Bone marrow (tissue), 2 donors: ENCODE results near the gene INTS15.
"Not testable (repeated sequence)": the region's sequence is repeated elsewhere in the genome, so short reads cannot be mapped to it uniquely, and the experiment has no call there.

Source experiments
- DNase-seq, 2 donors: peaks; one replicate each; lab custom pipeline; 2025; lab: John Stamatoyannopoulos, UW

INTS15 gene

DNA sequence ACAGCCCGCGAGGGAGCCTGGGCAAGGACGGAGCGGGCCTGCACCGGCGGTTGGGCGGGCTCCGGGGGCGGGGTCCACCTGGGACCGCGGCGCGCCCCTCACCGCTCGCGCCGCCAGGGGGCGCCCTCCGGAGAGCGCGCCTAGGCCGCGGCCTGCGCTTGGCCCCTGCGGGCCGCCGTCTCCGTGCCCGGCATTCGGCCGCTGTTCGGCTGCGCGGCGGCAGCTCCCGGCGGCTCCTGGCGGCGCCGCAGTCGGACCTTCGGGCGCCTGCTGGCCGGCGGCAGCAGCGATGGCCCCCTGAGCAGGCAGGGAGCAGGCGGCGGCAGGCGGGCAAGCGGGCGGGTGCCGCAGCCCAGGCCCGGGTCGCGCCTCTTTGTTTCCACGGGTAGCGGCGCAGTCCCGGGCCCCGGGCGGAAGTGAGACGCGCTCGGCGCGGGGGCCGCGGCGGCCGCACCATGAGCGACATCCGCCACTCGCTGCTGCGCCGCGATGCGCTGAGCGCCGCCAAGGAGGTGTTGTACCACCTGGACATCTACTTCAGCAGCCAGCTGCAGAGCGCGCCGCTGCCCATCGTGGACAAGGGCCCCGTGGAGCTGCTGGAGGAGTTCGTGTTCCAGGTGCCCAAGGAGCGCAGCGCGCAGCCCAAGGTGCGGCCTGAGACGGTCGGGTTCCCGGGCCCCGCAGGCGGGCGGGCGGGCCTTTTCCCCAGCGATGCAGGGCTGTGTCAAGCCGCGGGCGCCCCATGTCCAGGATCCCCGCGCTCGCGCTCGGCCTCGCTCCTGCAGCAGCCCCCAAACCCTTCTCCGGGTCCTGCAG, at the start of gene INTS15:
INTS15 (plus strand) TSS at position 193 of the 816 bp plus-strand sequence; CDS start at position 456, 263 bp downstream.
- peak; percentile 32 to 86 for DNase-seq

DNA sequence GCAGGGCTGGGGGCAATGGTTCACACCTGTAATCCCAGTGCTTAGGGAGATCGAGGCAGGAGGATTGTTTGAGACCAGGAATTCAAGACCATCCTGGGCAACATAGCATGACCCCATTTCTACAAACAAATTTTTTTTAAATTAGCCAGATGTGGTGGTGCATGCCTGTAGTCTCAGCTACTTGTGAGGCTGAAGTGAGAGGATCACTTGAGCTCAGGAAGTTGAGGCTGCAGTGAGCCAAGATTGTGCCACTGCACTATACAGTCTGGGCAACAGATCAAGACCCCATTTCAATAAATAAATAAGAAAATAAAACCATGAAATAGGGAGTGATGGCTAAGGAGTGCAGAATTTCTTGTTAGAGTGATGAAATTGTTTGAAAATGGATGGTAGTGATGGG, 47.5 kb upstream of the INTS15 start:
- DNase-seq: no peak

DNA sequence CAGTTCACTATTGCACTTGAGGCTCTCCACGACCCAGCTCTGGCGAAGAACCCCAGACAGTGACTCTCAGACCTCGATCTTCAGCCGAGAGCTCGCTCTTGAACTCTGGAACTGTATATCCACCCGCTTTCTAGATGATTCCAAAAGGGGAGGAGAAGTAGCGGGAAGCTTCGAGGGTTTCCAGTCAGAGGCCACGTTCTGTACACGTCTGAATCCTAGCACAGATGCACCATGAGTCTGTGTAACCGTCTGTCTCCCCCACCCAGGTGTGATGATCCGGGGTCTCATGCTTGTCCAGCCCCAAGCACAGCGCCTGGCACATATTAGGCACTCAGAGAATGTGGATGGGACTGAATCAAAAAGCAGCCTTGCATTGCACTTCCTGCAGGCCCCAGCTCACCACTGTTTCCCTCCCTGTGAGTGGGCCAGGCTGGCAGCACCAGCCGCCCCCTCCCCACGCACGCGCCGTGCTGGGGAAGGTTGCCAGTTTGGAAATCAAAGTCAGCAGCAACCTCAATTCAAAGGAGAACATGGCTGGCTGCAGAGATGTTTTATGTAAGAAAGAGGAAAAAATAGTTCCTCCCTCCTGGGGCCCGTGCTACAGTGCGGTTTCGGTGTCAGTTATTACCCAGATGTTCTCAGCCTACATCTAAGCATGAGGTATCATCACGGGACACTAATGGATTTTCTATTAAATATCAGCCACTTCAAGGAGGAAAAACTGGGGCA, 44.3 kb upstream of the INTS15 start:
- DNase-seq: no peak

DNA sequence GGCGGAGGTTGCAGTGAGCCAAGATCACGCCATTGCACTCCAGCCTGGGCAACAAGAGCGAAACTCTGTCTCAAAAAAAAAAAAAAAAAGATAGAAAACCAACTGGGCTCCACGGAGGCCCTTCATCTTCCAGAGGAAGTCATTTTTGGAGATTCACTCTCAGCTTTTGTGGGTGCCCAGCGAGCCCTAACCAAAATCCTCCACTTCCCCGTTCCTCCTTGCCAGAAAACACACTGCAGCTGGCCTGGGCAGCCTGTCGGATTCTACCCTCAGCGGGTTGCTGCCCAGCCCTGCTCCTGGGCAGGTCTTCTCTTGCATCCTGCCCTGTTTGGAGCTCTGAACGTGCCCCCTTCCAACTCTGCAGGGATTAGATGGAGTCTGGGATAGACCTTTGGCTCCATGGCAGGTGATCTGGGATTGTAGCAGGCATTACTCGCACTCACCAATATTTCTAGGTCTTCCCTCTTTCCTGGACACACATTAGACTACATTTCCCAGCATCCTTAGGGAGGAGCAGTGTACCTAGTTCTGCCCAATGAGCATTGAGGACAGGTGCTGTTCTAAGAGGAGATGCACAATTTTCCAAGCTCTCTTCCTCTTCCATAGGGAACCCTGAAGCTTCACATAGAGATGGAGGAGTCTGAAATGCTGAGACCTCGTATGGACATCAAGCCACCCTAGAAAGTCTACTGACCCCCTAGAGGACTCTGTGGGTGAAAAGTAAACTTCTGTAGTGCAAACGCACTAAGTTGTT, 43.1 kb upstream of the INTS15 start:
- no peak for DNase-seq

DNA sequence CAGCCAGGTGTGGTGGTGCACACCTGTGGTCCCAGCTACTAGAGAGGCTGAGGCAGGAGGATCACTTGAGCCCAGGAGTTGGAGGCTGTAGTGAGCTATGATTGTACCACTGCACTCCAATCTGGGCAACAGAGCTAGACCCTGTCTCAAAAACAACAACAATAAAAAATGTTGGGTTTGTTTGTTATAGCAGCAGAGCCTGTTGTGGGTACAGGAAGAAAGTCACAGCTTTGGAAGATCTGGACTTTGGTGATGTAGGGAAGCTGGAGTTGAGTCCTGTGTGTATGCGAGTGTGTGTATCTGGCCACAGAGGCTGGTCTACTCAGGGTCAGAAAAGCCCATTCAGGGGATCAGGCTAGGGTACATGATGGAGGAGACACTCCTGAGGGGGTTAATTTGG, 42.4 kb upstream of the INTS15 start:
- DNase-seq: no peak

DNA sequence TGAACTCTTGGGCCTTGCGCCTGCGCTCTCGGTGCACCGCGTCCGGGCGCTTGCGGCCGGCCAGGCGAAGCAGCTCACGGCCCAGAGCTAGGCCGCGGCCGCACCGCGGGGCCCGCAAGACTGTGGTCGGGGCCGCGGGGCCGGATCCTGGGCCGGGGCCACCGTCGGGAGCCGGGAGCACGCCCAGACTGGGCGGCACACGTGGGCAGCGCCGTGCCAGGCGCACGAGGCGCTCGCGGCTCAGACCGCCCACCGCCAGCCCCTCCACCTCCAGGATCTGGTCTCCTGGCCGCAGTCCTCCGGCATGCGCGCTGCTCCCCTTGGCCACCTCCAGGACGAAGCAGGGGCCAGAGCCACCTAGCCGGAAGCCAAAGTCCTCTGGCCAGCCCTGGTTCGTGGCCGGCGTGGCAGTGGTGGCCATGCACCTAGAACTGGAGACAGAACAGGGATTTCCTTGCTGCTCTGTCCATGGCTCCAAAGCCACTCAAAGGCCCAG, 38.8 kb upstream of the INTS15 start, which contains the start of gene GRID2IP:
GRID2IP (minus strand) TSS at position 446 of the 496 bp plus-strand sequence; CDS start at position 421, 25 bp downstream.
- DNase-seq: no peak

DNA sequence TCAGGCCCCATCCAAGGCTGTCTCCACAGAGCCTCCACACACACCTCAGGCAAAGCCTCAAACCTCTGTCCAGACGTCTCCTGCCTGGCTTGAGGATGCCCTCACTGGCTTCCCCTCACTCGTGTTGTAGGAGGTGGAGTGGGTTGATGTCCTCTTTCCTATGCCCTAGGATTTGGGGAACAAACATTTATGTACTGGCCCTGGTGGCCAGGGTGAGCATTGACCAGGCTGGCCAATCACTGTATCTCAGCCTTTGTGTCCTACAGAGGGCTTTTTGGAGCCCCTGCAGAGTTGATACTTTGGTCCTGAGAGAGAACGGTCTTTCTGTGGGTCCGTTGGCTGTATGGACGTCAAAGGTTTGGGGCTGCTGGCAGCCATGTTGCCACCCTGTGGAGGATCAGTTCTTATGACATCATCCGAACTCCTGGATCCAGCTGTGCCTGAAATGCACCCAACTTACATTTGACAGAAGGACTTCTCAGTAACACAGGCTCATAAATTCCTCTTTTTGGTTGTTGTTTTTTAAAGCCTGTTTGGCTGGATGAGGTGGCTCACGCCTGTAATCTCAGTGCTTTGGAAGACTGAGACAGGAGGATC, 36.3 kb upstream of the INTS15 start:
- DNase-seq: no peak

DNA sequence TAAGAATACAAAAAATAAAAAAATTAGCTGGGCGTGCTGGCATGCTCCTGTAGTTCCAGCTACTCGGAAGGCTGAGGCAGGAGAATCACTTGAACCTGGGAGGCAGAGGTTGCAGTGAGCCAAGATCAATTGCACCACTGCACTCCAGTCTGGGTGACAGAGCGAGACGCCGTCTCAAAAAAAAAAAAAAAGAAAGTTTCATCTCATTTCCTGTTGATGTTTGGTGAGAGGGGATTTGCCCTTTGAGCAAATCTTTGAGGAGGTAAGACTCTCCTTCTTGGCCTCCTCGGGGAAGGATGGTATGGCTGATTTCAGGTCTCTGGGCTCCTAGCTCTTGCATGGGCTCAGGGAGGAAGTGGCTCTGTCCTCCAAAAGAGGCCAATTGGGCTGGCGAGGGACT, 35.0 kb upstream of the INTS15 start:
- no peak for DNase-seq

DNA sequence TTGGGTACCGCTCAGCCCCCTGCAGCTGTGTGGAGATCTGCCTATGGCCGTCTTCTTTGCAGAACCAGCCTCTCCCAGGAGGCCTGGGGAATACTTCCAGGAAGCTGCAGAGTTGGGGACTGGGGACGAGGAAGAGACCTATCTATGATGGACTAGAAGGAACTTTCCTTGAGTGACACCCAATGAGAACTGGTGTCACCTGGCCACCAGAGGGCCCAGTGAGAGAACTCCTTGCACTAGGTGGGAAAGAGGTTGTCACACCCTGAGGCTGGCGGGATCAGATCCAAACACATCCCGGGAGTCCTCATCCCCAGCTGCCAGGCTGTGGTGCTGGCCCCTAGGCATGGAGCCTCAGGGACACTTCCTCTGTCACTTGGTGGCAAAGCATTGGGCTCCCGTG, 33.6 kb upstream of the INTS15 start:
- DNase-seq: no peak

DNA sequence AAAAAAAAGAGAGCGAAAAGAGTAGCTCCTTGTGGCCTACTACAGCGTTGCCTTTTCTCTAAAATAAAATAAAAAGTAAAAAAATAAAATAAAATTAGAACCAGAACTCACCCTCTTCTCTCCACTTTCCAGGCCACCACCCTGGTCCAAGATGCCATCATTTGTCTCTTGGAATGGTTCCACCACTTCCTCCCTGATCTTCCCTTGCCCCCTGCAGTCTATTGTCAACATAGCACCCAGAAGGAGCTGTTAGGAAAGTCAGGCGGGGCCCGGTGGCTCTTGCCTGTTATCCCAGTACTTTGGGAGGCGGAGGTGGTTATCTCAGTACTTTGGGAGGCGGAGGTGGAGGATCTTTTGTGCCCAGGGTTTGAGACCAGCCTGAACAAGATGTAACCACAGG, 31.0 kb upstream of the INTS15 start:
- DNase-seq: peak in 1 of 2 donors; percentile 17

DNA sequence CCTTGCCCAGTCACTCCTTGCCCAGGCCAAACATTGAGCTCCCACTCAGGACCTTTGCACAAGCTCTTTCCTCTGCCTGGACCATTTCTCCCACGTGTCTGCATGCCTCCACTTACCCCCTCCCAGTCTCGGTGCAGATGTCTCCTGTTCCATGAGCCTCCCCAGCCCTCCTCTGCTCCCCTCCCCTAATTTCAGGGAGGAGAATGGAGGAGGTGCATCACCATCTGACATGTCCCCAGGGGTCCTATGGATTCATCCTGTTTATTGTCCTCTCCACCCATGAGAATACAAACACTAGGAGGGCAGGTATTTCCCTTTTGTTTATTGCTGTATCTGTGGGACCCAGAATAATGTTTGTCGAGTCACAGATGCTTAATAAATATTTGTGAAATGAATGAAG, 29.9 kb upstream of the INTS15 start:
- no peak for DNase-seq

DNA sequence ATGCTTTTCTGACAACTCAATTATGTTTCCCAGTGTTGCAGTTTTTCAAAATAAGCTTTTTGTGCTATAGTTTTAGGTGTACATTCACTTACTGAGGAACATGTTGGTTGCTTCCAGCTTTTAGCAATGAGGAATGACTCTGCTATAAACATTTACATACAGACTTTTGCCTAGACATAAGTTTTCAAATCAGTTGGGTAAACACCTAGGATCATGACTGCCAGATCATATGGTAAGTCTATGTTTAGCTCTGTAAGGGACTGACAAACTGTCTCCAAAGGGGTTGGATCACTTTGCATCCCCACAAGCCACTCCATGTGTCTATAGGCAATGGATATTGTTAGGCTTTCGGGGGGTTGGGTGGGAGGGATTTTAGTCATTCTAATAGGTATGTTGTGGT, 27.7 kb upstream of the INTS15 start:
- no peak for DNase-seq

DNA sequence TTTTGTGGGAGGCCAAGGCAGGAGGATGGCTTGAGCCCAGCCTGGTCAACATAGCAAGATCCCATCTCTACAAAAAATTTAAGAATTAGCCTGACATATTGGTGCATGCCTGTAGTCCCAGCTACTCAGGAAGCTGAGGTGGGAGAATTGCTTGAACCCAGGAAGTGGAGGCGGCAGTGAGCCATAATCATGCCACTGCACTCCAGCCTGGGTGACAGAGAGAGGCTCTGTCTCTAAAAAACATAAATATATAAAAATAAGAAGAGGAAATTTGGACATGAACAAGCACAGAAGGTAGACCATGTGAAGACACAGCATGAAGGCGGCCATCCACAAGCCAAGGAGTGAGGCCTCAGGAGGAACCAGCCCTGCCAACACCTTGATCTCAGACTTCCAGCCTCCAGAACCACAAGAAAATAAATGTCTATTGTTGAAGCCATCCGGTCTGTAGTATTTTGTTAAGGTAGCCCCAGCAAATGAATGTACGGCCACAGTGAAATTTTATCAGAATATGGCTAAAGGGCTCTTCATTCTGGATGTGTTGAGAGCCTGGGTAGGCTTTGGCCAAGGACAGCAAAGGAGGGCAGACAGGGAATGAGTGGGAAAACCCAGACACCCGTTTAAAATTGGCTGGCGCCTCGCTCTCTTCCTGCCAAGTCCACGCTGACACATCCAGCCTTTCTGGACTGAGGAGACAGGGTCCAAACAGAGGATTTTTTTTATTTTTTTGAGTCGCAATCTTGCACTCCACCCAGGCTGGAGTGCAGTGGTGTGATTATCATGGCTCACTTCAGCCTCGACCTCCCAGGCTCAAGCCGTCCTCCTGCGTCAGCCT, 25.7 kb upstream of the INTS15 start:
- no peak for DNase-seq

DNA sequence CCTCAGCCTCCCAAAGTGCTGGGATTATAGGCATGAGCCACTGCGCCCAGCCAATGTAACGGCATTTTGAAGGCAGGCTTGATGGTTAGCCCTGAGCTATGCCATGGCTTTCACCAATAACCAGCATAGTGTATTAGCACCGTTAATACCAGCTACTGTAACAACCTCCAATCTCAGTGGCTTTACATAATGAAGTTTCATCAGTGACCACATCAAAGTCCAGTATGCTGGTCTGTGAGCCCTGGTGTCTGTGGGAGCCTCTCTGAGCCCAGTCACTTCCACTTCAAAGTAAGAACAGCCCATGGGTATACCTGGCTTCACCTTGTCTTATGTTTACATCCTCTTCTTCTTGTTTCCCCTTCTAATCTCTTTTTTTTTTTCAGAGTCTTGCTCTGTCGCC, 24.2 kb upstream of the INTS15 start:
- DNase-seq: no peak

DNA sequence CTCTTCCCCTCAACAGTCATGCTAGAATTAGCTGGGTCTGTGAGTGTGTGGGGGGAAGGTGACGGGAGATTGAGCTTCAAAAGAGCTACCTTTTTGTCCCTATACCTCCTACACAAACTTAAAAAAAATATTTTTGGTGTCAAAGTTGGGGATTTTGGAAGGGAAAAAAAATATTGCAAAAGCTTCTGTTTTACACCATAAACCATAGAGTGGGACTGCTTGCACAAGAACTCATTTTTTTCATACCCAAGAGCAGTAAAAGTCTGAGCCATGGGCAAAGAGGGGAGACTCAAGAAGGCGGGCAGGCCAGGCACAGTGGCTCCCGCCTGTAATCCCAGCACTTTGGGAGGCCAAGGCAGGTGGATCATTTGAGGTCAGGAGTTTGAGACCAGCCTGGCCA, 21.9 kb upstream of the INTS15 start:
- DNase-seq: no peak

DNA sequence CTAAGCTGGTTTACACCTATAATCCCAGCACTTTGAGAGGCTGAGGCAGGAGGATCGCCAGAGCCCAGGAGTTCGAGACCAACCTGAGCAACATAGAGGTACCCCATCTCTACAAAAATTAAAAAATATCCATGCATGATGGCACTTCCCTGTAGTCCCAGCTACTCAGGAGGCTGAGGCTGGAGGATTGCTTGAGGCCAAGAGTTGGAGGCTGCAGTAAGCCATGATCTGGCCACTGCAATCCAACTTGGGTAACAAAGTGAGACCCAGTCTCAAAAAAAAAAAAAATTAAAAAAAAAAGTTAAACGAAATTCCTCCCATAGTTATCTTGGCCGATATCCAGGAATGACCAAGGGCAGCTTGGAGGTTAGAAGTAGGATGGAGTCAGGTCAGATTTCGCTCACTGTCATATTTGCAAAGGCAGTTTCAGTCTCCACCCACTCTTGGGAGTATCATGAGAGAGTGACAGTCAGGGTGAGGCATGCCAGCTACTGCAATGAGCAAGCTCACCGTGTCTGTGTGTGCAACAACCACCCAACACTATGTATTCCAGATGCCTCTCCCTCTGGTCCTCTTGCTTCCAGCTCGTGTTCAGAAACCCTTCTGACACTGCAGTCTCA, 18.6 kb upstream of the INTS15 start:
- DNase-seq: no peak

DNA sequence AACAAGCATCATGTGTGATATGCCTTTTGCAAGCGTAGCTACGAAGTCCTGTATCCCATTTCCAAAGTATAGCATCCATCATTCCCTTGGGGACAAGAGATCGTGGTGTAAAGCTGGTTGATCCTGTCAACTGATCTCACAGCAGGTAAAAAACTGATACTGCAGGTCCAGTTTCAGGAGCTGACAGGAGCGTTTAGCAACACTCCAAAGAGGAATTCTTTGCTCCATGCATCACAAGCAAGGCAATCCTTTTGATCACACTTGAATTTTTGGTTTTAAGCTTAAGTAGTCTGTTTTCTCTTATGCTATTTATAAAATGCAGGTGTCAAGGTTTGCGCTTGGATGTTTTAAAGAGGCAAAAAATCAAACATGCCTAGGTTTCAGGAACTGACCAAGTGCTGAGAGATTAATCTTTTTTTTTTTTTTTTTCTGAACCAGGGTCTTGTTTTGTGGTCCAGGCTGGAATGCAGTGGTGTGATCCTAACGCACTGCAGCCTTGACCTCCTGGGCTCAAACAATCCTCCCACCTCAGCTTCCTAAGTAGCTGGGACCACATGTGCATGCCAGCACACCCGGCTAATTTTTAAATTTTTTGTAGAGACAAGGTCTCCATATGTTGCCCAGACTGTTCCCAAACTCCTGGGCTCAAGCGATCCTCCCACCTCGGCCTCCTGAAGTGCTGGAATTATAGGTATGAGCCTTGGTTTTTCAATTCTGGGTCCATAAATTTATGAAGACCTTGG, 14.4 kb upstream of the INTS15 start:
- DNase-seq: no peak

DNA sequence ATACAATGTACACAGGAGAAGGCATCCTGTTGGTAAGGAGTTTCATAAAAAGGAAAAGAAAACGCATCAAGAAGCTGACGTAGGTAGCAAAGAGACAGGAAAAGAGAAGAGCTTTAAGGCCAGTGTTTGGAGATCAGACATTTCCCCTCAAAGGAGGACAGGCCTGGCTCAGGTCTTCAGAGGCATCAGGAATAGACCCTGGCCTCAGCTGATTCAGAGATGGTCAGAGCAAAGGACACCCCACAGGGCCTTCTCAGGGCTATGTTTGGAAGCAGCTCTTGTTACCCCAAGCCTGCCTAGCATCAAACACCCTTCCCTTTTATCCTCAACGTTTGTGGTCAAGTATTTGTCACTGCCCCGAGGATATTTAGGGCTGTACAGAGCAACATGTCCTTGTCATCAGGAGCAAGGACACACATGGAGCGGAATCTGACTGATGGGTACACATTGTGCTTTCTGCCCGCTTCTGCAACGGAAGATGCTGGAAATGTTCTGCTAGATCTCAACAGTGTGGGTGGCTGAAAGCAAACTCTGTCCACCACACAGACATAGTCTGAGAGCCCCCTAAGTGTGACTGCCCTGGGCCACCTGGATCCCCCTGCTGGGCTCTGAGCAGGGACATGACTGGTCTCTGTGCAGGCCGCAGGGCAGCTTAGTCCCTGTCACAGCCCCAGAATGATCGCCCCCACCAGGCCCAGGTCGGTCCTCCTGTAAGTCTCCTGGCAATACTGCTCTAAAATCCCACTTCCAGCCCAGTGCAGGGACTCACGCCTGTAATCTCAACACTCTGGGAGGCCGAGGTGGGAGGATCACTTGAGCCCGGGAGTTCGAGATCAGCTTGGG, 13.6 kb upstream of the INTS15 start:
- no peak for DNase-seq

DNA sequence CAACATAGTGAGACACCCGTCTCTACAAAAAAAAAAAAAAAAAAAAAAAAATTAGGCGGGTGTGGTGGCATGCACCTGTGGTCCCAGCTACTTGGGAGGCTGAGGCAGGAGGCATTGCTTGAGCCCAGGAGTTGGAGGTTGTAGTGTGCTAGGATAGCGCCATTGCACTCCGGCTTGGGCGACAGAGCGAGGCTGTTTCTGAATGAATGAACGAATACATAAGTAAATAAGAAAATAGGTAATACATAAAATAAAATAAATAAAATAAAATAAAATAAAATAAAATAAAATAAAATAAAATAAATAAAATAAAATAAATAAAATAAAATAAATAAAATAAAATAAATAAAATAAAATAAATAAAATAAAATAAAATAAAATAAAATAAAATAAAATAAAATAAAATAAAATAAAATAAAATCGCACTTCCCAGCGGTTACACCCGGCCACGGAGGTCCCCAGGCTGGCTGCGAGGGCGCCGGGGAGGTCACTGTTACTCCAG, 12.9 kb upstream of the INTS15 start:
- DNase-seq: not testable (repeated sequence)
